LNCaP clone FGC (cell line): ENCODE measurements around the gene MTMR3.

ENCODE experiments used
- DNase-seq: peaks from one replicate; pipeline ENCODE4 v3.0.0-alpha.2; 2011; ENCODE audit warnings: low read depth
- H3K4me3 ChIP-seq: 2 replicates; pipeline ENCODE4 v1.5.1; 2011; ENCODE audit warnings: mild to moderate bottlenecking, low read depth, low read length, control low read depth
- TF ChIP-seq, protein P1 (sequence below): IDR thresholded peaks from 2 replicates; pipeline ENCODE4 v1.5.1; 2012; ENCODE audit warnings: mild to moderate bottlenecking; ENCODE audit not compliant: control insufficient read depth, insufficient read depth; ENCODE audit errors: extremely low read depth

MTMR3 gene

GRCh38 chr22:30044369-30044768, 161.4 kb downstream of the MTMR3 start:
- no peak for DNase-seq
- TF ChIP-seq, protein P1, sequence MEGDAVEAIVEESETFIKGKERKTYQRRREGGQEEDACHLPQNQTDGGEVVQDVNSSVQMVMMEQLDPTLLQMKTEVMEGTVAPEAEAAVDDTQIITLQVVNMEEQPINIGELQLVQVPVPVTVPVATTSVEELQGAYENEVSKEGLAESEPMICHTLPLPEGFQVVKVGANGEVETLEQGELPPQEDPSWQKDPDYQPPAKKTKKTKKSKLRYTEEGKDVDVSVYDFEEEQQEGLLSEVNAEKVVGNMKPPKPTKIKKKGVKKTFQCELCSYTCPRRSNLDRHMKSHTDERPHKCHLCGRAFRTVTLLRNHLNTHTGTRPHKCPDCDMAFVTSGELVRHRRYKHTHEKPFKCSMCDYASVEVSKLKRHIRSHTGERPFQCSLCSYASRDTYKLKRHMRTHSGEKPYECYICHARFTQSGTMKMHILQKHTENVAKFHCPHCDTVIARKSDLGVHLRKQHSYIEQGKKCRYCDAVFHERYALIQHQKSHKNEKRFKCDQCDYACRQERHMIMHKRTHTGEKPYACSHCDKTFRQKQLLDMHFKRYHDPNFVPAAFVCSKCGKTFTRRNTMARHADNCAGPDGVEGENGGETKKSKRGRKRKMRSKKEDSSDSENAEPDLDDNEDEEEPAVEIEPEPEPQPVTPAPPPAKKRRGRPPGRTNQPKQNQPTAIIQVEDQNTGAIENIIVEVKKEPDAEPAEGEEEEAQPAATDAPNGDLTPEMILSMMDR, result no peak
- H3K4me3 ChIP-seq, result no peak overlapping the region

DNA sequence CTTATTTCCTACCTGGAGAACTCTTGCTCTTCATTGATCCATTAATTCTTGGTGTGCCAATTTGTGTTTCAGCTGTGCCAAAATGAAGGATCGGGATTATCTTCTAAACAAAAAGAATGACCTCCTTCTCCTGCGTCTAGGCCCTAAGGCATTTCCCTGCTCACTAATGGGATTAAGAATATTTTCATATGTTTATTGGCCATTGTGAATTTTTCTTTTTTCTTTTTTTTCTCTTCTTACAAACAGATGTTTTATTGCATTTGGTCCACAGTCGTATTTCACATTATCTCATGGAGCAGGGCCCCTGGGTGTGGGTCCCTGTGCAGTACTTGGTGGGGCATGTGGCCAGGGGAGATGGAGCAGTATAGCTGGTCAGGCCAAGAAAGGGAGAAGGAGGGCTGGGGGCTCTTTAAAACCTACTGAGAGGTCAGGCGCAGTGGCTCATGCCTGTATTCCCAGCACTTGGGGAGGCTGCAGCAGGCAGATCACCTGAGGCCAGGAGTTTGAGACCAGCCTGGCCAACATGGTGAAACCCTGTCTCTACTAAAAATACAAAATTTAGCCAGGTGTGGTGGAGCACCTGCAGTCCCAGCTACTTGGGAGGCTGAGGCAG, 162.0 kb downstream of the MTMR3 start:
- H3K4me3 ChIP-seq, result no peak overlapping the region
- TF ChIP-seq, protein P1, result no peak
- no peak for DNase-seq

DNA sequence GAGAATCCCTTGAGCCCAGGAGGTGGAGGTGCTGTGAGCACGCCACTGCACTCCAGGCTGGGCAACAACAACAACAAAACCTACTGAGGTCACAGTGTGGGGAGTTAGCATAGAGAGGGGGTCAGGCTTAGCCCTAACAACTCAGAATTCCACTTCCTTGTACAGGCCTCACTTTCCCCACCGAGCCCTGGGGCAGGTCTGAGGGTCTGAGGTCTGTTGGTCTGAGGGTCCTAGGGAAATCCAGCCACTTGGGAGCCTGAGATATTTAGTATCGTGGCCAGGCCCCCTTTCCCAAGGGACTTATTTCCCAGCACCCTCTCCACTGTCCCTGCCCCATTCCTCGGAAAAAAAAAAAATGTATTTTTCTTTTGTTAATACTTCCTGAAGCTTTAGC, 162.5 kb downstream of the MTMR3 start:
- DNase-seq, result no peak
- TF ChIP-seq, protein P1, result no peak
- no peak overlapping the region for H3K4me3 ChIP-seq

- TF ChIP-seq, protein P1, result no peak
- DNase-seq, result no peak
- no peak overlapping the region for H3K4me3 ChIP-seq
These were observed 163.1 kb downstream of the MTMR3 start for GRCh38 chr22:30045901-30046715.

GRCh38 chr22:30046716-30047363, 163.9 kb downstream of the MTMR3 start:
- no peak overlapping the region for H3K4me3 ChIP-seq
- TF ChIP-seq, protein P1, result no peak
- no peak for DNase-seq

DNA sequence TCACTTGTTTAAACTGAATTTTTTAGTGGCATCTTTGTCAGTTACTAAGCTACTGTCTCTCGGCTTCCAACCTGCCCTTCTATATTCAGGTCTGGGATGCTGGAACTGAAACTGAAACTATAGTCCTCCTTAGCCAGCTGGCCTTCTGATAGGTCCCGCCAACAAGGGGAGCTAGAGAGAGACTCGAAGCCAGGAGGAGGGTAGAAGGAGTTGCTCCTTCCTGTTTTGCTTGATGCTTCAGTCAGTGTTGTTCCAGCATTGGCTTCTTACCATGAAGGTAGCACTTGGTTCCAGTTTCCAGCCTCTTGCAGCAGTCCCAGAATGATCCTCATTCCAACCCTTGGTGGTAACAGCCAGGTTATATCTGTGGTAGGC, 164.4 kb downstream of the MTMR3 start:
- no peak overlapping the region for H3K4me3 ChIP-seq

More for the DNA sequence above, 164.4 kb downstream of the MTMR3 start:
- TF ChIP-seq, protein P1, result no peak
- DNase-seq, result no peak
